GM23338 (cell line): ENCODE data around the gene COL4A1. TPM values are rescaled to one million over a fixed set of nuclear protein-coding genes. Genes with fewer than 3 reads are reported as not detected.

Source experiments
- ATAC-seq: fragments of 200-7000 bp; cut with Tn5 transposase; 3 replicates; pipeline ENCODE4 v1.9.1; 2020
- DNase-seq: peaks from one replicate; pipeline ENCODE4 v3.0.0-alpha.2; 2015; ENCODE audit warnings: low spot score
- H2AFZ ChIP-seq: fragments of 200-600 bp; sonication (generic); 2 replicates; pipeline ENCODE4 v1.8.0; 2016; ENCODE audit warnings: antibody characterized with exemption, mild to moderate bottlenecking, moderate library complexity
- H3F3A ChIP-seq: fragments of 200-600 bp; sonication (generic); replicated peaks from 2 replicates; pipeline ENCODE4 v1.8.0; 2017; ENCODE audit warnings: antibody characterized with exemption, mixed run types, low read depth
- H3K27ac ChIP-seq: fragments of 200-600 bp; sonication (generic); 2 replicates; pipeline ENCODE4 v1.6.1; 2016; ENCODE audit warnings: low read depth
- H3K27me3 ChIP-seq: fragments of 200-600 bp; sonication (generic); 2 replicates; pipeline ENCODE4 v1.8.0; 2016; ENCODE audit warnings: mild to moderate bottlenecking, mixed run types, moderate library complexity; ENCODE audit not compliant: insufficient read depth
- H3K36me3 ChIP-seq: fragments of 200-600 bp; sonication (generic); 2 replicates; pipeline ENCODE4 v1.8.0; 2016; ENCODE audit warnings: mild to moderate bottlenecking; ENCODE audit not compliant: insufficient read depth
- H3K4me1 ChIP-seq: fragments of 200-600 bp; sonication (generic); 2 replicates; pipeline ENCODE4 v1.8.0; 2016; ENCODE audit warnings: mild to moderate bottlenecking, moderate library complexity; ENCODE audit not compliant: insufficient read depth
- H3K4me2 ChIP-seq: fragments of 200-600 bp; sonication (generic); 2 replicates; pipeline ENCODE4 v1.7.1; 2017; ENCODE audit warnings: mixed run types
- H3K4me3 ChIP-seq: fragments of 200-600 bp; sonication (generic); 2 replicates; pipeline ENCODE4 v1.6.1; 2016; ENCODE audit warnings: mixed run types
- H3K79me2 ChIP-seq: fragments of 200-600 bp; sonication (generic); replicated peaks from 2 replicates; pipeline ENCODE4 v1.8.0; 2017; ENCODE audit warnings: mild to moderate bottlenecking; ENCODE audit not compliant: insufficient read depth
- H3K9me2 ChIP-seq: fragments of 200-600 bp; sonication (generic); 2 replicates; pipeline ENCODE4 v1.8.0; 2017; ENCODE audit not compliant: insufficient read depth
- H4K20me1 ChIP-seq: fragments of 200-600 bp; sonication (generic); replicated peaks from 2 replicates; pipeline ENCODE4 v1.8.0; 2017; ENCODE audit warnings: mild to moderate bottlenecking; ENCODE audit not compliant: insufficient read depth
- H3K27ac Mint-ChIP-seq: 2 replicates; pipeline ENCODE4 v1.8.0; 2020; ENCODE audit warnings: inconsistent platforms, mild to moderate bottlenecking, moderate library complexity, mixed read lengths
- H3K27me3 Mint-ChIP-seq: 3 replicates; pipeline ENCODE4 v1.8.0; 2022; ENCODE audit warnings: low read depth, mild to moderate bottlenecking, moderate library complexity, mixed read lengths, inconsistent platforms; ENCODE audit not compliant: insufficient read depth, poor library complexity
- H3K36me3 Mint-ChIP-seq: 3 replicates; pipeline ENCODE4 v1.8.0; 2021; ENCODE audit warnings: low read depth, mild to moderate bottlenecking, inconsistent platforms, moderate library complexity, mixed read lengths
- H3K4me1 Mint-ChIP-seq: 3 replicates; pipeline ENCODE4 v1.8.0; 2020; ENCODE audit warnings: mild to moderate bottlenecking, inconsistent platforms, mixed read lengths
- H3K4me3 Mint-ChIP-seq: 3 replicates; pipeline ENCODE4 v1.8.0; 2021; ENCODE audit warnings: moderate library complexity, mild to moderate bottlenecking, inconsistent platforms, mixed read lengths
- H3K9me3 Mint-ChIP-seq: 3 replicates; pipeline ENCODE4 v1.8.0; 2020; ENCODE audit warnings: moderate library complexity, mild to moderate bottlenecking, inconsistent platforms, mixed read lengths
- CREB1 ChIP-seq: fragments of 250-450 bp; sonication (Bioruptor Pico); IDR thresholded peaks from 2 replicates; pipeline ENCODE4 v1.5.0; 2020; ENCODE audit warnings: low read depth, mild to moderate bottlenecking, moderate library complexity
- EZH2phosphoT487 ChIP-seq: fragments of 200-600 bp; sonication (generic); IDR thresholded peaks from one replicate; pipeline ENCODE4 v1.8.1; 2018; ENCODE audit warnings: antibody characterized with exemption; ENCODE audit not compliant: unreplicated experiment
- JUNB ChIP-seq: IDR thresholded peaks from one replicate; pipeline ENCODE4 v1.6.1; 2016; ENCODE audit warnings: antibody characterized with exemption; ENCODE audit not compliant: unreplicated experiment
- POLR2AphosphoS5 ChIP-seq: IDR thresholded peaks from 2 replicates; pipeline ENCODE4 v1.6.1; 2016; ENCODE audit warnings: antibody characterized with exemption, low read depth
- STAT1 ChIP-seq: IDR thresholded peaks from one replicate; pipeline ENCODE4 v1.6.1; 2016; ENCODE audit warnings: antibody characterized with exemption; ENCODE audit not compliant: unreplicated experiment
- ZNF114 ChIP-seq: fragments of 250-450 bp; sonication (Bioruptor Pico); IDR thresholded peaks from 2 replicates; pipeline ENCODE4 v1.5.0; 2020; ENCODE audit warnings: mild to moderate bottlenecking, moderate library complexity
- polyA plus RNA-seq: library from polyadenylated mRNA; unstranded; fragments of >200 nt; fragmentation: Nextera tagmentation; extraction: Ambion mirVana; gene quantifications from 2 replicates; pipeline ENCODE4 v1.2.1, GENCODE V29; 2016
- total RNA-seq: library from RNA; depleted of rRNA; stranded (reverse); fragments of >200 nt; shearing (Covaris generic); gene quantifications from 2 replicates; pipeline ENCODE4 v1.2.3, GENCODE V29; 2014
- TF ChIP-seq, protein P1 (sequence below): IDR thresholded peaks from one replicate; pipeline ENCODE4 v1.6.1; 2018; ENCODE audit warnings: antibody characterized with exemption; ENCODE audit not compliant: unreplicated experiment
- TF ChIP-seq, protein P2 (sequence below): fragments of 250-450 bp; sonication (Bioruptor Pico); IDR thresholded peaks from 2 replicates; pipeline ENCODE4 v1.5.0; 2020; ENCODE audit warnings: mild to moderate bottlenecking, moderate library complexity
- TF ChIP-seq, protein P3 (sequence below), 2 experiments: fragments of 200-600 bp in 1 of 2; sonication (generic) in 1 of 2; conservative IDR thresholded peaks; 2 replicates each; pipeline versions ENCODE4 v1.5.1 to v1.6.1; 2016 to 2017; ENCODE audit warnings: antibody characterized with exemption in 2 of 2, low read depth in 2 of 2, mild to moderate bottlenecking in 2 of 2, moderate library complexity in 1 of 2
- TF ChIP-seq, protein P4 (sequence below): IDR thresholded peaks from 2 replicates; pipeline ENCODE4 v1.6.1; 2016; ENCODE audit warnings: antibody characterized with exemption

The COL4A1 gene
- total and polyA plus RNA-seq, 2 experiments from 2014 or later: 39.1 to 110 TPM

DNA sequence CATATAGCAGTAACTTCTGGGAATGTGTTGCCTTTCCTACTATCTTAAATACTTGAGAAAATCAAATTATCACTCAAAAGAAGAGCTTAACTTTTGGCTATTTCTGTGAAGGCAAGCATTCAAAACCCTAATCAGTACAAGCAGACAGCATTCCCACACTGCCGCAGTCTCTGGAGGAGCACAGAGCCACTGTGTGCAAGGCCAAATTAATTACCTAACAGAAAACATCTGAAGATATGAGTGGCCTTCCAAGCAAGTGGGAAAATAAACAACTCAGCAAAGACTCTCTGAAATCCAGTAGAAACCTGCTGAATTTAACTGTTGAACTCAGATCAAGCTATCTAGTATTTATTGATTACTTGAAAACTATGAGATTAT is 68.2 kb downstream of the COL4A1 start (continued):
- TF ChIP-seq, protein P1, sequence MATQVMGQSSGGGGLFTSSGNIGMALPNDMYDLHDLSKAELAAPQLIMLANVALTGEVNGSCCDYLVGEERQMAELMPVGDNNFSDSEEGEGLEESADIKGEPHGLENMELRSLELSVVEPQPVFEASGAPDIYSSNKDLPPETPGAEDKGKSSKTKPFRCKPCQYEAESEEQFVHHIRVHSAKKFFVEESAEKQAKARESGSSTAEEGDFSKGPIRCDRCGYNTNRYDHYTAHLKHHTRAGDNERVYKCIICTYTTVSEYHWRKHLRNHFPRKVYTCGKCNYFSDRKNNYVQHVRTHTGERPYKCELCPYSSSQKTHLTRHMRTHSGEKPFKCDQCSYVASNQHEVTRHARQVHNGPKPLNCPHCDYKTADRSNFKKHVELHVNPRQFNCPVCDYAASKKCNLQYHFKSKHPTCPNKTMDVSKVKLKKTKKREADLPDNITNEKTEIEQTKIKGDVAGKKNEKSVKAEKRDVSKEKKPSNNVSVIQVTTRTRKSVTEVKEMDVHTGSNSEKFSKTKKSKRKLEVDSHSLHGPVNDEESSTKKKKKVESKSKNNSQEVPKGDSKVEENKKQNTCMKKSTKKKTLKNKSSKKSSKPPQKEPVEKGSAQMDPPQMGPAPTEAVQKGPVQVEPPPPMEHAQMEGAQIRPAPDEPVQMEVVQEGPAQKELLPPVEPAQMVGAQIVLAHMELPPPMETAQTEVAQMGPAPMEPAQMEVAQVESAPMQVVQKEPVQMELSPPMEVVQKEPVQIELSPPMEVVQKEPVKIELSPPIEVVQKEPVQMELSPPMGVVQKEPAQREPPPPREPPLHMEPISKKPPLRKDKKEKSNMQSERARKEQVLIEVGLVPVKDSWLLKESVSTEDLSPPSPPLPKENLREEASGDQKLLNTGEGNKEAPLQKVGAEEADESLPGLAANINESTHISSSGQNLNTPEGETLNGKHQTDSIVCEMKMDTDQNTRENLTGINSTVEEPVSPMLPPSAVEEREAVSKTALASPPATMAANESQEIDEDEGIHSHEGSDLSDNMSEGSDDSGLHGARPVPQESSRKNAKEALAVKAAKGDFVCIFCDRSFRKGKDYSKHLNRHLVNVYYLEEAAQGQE: no peak

DNA sequence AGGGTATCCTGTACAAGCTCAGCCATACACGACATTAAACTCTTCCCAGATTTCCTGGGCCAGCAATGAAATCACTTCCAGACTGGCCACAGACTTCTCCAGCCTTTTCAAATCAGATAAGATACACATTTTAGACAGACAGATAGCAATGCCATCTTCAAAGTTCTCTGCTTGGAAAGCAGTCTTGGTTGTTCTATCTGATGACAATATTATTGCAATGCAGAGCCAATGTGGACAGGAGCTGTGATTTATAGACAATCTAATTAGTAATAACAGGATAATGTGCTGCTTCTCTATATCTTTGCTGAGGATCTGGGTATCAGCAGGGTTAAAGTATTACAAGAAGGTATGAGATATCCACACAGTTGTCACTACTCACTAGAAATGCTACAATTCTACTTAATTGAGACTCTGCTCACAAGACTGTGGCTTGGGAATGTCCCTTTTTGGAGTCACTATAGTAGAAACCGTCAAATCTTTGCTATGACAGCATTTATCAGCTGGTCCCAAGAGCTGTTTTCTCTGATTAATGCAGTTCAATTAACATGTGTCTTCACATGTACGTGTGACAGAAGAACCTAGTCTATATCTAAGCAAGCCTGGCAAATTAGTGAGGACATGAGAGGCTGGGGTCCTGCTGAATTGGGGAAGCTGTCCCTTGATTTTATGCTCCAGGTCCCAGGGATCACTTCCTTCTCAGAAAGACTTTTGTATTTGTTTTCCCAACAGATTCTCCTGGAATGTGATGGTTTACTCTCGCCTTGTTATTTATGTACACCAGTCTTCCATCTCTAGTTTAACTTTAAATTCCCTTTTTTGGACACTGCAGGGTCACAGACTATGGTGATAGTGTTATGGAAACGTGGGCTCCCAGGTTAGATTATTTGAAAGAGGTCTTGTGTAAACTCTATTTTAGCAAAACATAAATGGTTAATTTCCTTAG is 68.8 kb downstream of the COL4A1 start:
- no peaks in the 10 kb centered on the region for H3K9me2 ChIP-seq
- H3K27ac ChIP-seq: no peak overlapping the region
- H3K27me3 Mint-ChIP-seq: no peaks in the 10 kb centered on the region
- no peaks in the 10 kb centered on the region for H3K27me3 ChIP-seq
- ATAC-seq (no peak), DNase-seq (no peak)
- no peaks in the 10 kb centered on the region for H3K79me2 ChIP-seq
- H3K4me1 ChIP-seq: peaks cover 8% of the 10 kb centered on the region; the same call in 1 of the 2 replicates
- H3K27ac Mint-ChIP-seq: no peak overlapping the region
- no peak overlapping the region for H3K4me2 ChIP-seq
- no peak overlapping the region for H3K4me3 ChIP-seq
- H3K9me3 Mint-ChIP-seq: no peaks in the 10 kb centered on the region
- H3F3A ChIP-seq: no peaks in the 10 kb centered on the region
- no peaks in the 10 kb centered on the region; the same call in 1 of the 2 replicates for H4K20me1 ChIP-seq
- H2AFZ ChIP-seq: no peak overlapping the region
- H3K4me1 Mint-ChIP-seq: peaks cover 10% of the 10 kb centered on the region
- no peak overlapping the region for H3K4me3 Mint-ChIP-seq
- no peaks in the 10 kb centered on the region for H3K36me3 ChIP-seq
- H3K36me3 Mint-ChIP-seq: no peaks in the 10 kb centered on the region
- TF ChIP-seq, protein P2, sequence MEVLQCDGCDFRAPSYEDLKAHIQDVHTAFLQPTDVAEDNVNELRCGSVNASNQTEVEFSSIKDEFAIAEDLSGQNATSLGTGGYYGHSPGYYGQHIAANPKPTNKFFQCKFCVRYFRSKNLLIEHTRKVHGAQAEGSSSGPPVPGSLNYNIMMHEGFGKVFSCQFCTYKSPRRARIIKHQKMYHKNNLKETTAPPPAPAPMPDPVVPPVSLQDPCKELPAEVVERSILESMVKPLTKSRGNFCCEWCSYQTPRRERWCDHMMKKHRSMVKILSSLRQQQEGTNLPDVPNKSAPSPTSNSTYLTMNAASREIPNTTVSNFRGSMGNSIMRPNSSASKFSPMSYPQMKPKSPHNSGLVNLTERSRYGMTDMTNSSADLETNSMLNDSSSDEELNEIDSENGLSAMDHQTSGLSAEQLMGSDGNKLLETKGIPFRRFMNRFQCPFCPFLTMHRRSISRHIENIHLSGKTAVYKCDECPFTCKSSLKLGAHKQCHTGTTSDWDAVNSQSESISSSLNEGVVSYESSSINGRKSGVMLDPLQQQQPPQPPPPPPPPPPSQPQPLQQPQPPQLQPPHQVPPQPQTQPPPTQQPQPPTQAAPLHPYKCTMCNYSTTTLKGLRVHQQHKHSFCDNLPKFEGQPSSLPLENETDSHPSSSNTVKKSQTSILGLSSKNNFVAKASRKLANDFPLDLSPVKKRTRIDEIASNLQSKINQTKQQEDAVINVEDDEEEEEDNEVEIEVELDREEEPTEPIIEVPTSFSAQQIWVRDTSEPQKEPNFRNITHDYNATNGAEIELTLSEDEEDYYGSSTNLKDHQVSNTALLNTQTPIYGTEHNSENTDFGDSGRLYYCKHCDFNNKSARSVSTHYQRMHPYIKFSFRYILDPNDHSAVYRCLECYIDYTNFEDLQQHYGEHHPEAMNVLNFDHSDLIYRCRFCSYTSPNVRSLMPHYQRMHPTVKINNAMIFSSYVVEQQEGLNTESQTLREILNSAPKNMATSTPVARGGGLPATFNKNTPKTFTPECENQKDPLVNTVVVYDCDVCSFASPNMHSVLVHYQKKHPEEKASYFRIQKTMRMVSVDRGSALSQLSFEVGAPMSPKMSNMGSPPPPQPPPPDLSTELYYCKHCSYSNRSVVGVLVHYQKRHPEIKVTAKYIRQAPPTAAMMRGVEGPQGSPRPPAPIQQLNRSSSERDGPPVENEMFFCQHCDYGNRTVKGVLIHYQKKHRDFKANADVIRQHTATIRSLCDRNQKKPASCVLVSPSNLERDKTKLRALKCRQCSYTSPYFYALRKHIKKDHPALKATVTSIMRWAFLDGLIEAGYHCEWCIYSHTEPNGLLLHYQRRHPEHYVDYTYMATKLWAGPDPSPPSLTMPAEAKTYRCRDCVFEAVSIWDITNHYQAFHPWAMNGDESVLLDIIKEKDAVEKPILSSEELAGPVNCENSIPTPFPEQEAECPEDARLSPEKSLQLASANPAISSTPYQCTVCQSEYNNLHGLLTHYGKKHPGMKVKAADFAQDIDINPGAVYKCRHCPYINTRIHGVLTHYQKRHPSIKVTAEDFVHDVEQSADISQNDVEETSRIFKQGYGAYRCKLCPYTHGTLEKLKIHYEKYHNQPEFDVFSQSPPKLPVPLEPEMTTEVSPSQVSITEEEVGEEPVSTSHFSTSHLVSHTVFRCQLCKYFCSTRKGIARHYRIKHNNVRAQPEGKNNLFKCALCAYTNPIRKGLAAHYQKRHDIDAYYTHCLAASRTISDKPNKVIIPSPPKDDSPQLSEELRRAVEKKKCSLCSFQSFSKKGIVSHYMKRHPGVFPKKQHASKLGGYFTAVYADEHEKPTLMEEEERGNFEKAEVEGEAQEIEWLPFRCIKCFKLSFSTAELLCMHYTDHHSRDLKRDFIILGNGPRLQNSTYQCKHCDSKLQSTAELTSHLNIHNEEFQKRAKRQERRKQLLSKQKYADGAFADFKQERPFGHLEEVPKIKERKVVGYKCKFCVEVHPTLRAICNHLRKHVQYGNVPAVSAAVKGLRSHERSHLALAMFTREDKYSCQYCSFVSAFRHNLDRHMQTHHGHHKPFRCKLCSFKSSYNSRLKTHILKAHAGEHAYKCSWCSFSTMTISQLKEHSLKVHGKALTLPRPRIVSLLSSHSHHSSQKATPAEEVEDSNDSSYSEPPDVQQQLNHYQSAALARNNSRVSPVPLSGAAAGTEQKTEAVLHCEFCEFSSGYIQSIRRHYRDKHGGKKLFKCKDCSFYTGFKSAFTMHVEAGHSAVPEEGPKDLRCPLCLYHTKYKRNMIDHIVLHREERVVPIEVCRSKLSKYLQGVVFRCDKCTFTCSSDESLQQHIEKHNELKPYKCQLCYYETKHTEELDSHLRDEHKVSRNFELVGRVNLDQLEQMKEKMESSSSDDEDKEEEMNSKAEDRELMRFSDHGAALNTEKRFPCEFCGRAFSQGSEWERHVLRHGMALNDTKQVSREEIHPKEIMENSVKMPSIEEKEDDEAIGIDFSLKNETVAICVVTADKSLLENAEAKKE (CRISPR knock-in tag): no peak
- TF ChIP-seq CREB1 (CRISPR knock-in tag) (no peak), JUNB (no peak), POLR2AphosphoS5 (no peak), ZNF114 (CRISPR knock-in tag) (no peak), EZH2phosphoT487 (no peak), STAT1 (no peak)
- TF ChIP-seq, protein P3, sequence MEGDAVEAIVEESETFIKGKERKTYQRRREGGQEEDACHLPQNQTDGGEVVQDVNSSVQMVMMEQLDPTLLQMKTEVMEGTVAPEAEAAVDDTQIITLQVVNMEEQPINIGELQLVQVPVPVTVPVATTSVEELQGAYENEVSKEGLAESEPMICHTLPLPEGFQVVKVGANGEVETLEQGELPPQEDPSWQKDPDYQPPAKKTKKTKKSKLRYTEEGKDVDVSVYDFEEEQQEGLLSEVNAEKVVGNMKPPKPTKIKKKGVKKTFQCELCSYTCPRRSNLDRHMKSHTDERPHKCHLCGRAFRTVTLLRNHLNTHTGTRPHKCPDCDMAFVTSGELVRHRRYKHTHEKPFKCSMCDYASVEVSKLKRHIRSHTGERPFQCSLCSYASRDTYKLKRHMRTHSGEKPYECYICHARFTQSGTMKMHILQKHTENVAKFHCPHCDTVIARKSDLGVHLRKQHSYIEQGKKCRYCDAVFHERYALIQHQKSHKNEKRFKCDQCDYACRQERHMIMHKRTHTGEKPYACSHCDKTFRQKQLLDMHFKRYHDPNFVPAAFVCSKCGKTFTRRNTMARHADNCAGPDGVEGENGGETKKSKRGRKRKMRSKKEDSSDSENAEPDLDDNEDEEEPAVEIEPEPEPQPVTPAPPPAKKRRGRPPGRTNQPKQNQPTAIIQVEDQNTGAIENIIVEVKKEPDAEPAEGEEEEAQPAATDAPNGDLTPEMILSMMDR (conservative IDR thresholded peaks at IDR 0.05; ENCODE audit: low read depth in 2 of 2): no peak
- TF ChIP-seq, protein P4, sequence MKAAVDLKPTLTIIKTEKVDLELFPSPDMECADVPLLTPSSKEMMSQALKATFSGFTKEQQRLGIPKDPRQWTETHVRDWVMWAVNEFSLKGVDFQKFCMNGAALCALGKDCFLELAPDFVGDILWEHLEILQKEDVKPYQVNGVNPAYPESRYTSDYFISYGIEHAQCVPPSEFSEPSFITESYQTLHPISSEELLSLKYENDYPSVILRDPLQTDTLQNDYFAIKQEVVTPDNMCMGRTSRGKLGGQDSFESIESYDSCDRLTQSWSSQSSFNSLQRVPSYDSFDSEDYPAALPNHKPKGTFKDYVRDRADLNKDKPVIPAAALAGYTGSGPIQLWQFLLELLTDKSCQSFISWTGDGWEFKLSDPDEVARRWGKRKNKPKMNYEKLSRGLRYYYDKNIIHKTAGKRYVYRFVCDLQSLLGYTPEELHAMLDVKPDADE: no peak
